Ovary (tissue), 3 donors: ENCODE results near the gene TMEM63C.

ENCODE experiments used
- CTCF ChIP-seq, 3 donors: fragments of 450-650 bp in 2 of 3; fragments of 200-600 bp in 1 of 3; IDR thresholded peaks; one replicate each; pipeline versions ENCODE4 v1.5.1 to v1.8.0; 2016 to 2022; ENCODE audit warnings: antibody characterized with exemption in 3 of 3, mild to moderate bottlenecking in 1 of 3
- EP300 ChIP-seq: sonication (generic); formaldehyde crosslinking; IDR thresholded peaks from one replicate; pipeline ENCODE4 v1.6.1; 2017; ENCODE audit warnings: antibody characterized with exemption
- donor health status: DM: no; HTN: no; CAD: no.

- no peak for TF ChIP-seq CTCF (IDR thresholded peaks at IDR 0.05)
- TF ChIP-seq EP300, result no peak
Measured at GRCh38 chr14:77228056-77228455, 46.5 kb downstream of the TMEM63C start.
